Measurements from ENCODE around the gene RELA. TPM values are rescaled to one million over a fixed set of nuclear protein-coding genes. Genes with fewer than 3 reads are reported as not detected.

The RELA gene
- total and polyA plus RNA-seq, 2 experiments from 2014 or later: 38.4 to 67.8 TPM

DNA sequence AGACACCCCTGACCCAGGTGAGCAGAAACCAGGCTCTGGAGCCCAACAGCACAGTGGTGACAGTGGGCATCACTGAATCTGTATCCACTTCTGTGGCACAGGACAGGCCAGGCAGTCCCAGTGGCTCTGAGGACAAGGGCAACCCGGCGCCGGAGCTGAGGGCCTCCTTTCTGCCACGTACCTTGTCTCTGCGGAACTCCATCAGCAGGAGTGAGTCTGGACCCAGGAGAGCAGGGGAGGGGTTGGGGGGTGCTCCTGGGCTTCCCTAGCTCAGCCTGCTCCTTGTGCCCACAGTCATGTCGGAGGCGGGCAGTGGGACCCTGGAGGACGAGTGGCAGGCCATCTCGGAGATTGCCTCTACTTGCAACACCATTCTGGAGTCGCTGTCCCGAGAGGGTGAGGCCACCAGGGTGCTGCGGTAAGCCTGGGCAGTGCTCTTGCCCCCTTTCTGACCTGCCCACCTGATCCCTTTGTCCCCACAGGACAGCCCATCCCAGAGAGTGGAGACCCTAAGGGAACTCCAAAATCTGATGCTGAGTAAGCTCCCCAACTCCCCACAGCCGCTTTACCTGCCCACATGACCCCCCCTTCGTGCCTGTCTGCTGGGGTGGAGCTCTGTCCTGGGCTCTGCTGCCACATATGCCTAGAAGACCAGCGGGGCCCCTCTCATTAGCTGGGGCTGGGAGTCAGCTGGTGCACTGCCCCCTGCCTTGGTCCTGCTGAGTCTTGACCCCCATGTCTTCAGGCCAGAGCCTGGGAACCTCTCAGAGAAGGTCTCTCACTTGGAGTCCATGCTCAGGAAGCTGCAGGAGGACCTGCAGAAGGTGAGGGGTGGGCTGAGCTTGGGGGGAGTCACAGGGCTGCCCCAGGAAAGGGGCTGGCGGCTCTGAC lies 12.8 kb downstream of the RELA start:
- Histone ChIP-seq H3K4me2 (ENCODE audit: unreplicated experiment) (no peak overlapping the region), H3F3A (ENCODE audit: insufficient read depth) (peaks cover 28% of the 10 kb centered on the region), H3K27ac (no peak overlapping the region), H4K20me1 (ENCODE audit: insufficient read depth) (no peaks in the 10 kb centered on the region), H3K36me3 (ENCODE audit: low read depth) (peaks cover 5% of the 10 kb centered on the region; the same call in 1 of the 2 replicates), H3K9ac (no peak overlapping the region), H3K27me3 (replicated peaks; ENCODE audit: insufficient read depth) (no peaks in the 10 kb centered on the region), H3K9me3 (ENCODE audit: low read depth) (no peaks in the 10 kb centered on the region), H3K4me1 (ENCODE audit: insufficient read depth) (peaks cover 10% of the 10 kb centered on the region), H2AFZ (no peak overlapping the region), H3K4me3 (no peak overlapping the region), H3K79me2 (ENCODE audit: insufficient read depth) (no peaks in the 10 kb centered on the region; the same call in 1 of the 2 replicates), H3K9me2 (ENCODE audit: insufficient read depth) (no peaks in the 10 kb centered on the region)
- TF ChIP-seq EZH2 (IDR thresholded peaks at IDR 0.05; ENCODE audit: insufficient read depth, poor library complexity, severe bottlenecking) (no peak), EZH2phosphoT487 (IDR thresholded peaks at IDR 0.05; ENCODE audit: insufficient read depth, low read depth) (no peak)
- in situ Hi-C loops (cut with MboI): no loop called here
- 92 to 96% methylated on average over 16 of the region's 16 CpGs for WGBS, 2 experiments (ENCODE audit: low coverage in 1 of 2, low lambda C conversion rate in 2 of 2, missing lambda C conversion rate in 2 of 2)
- DNase-seq: no peak

DNA sequence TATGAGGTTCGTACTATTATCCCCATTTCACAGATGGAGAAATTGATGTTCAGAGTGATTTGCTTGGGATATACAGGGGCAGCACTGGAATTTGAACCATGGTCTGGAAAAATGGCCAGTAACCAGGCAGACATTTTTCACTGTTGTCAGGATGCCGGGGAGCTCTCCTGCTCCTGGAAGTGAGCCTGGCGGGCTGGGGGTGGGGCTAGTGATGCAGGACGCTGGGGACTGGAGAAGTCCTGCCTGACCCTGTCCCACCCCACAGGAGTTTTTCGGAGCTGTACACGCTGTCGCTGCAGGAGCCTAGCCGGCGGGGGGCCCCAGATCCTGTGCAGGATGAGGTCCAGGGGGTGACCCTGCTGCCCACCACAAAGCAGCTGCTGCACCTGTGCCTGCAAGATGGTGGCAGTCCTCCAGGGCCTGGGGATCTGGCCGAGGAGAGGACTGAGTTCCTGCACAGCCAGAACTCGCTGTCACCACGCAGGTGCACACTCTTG lies 13.7 kb downstream of the RELA start:
- H2AFZ ChIP-seq: no peak overlapping the region
- H3K9me3 ChIP-seq (ENCODE audit: low read depth): no peaks in the 10 kb centered on the region
- no peak overlapping the region for H3K9ac ChIP-seq
- in situ Hi-C loops (cut with MboI): no loop called here
- H3K4me1 ChIP-seq (ENCODE audit: insufficient read depth): peaks cover 10% of the 10 kb centered on the region
- H3K27ac ChIP-seq: no peak overlapping the region
- no peaks in the 10 kb centered on the region; the same call in 1 of the 2 replicates for H3K79me2 ChIP-seq (ENCODE audit: insufficient read depth)
- H3K4me2 ChIP-seq (ENCODE audit: unreplicated experiment): no peak overlapping the region
- TF ChIP-seq EZH2 (IDR thresholded peaks at IDR 0.05; ENCODE audit: insufficient read depth, poor library complexity, severe bottlenecking) (no peak), EZH2phosphoT487 (IDR thresholded peaks at IDR 0.05; ENCODE audit: insufficient read depth, low read depth) (no peak)
- 85 to 90% methylated on average over 12 of the region's 12 CpGs for WGBS, 2 experiments (ENCODE audit: low coverage in 1 of 2, low lambda C conversion rate in 2 of 2, missing lambda C conversion rate in 2 of 2)
- no peaks in the 10 kb centered on the region for H4K20me1 ChIP-seq (ENCODE audit: insufficient read depth)
- DNase-seq: no peak
- H3K4me3 ChIP-seq: no peak overlapping the region
- H3F3A ChIP-seq (ENCODE audit: insufficient read depth): peaks cover 23% of the 10 kb centered on the region
- H3K9me2 ChIP-seq (ENCODE audit: insufficient read depth): no peaks in the 10 kb centered on the region
- peaks cover 5% of the 10 kb centered on the region; the same call in 1 of the 2 replicates for H3K36me3 ChIP-seq (ENCODE audit: low read depth)
- H3K27me3 ChIP-seq (replicated peaks; ENCODE audit: insufficient read depth): no peaks in the 10 kb centered on the region

DNA sequence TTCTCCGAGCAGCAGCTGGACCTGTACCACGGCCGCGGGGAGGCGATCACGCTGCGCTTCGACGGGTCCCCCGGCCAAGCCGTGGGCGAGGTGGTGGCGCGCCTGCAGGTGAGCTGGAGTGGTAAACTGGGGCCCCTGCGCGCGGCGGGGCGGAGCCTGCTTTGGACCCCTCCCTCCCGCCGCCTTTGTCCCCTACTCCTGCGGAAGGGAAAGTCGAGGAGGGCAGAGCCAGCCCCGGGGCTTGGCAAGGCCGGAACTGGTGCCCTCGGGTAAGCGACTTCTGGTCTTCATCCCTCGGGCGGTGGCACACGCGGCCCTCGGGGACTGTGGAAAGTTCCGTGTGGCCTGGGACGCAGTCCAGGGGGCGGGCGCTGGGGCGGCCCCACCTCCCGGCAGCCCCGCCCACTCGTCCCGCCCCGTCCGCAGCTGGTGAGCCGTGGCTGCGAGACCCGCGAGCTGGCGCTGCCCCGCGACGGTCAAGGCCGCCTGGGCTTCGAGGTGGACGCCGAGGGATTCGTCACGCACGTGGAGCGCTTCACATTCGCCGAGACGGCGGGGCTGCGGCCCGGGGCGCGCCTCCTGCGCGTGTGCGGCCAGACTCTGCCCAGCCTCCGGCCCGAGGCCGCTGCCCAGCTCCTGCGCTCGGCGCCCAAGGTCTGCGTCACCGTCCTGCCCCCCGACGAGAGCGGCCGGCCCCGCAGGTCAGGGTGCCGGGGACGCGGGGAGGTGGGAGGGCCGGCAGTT lies 15.6 kb downstream of the RELA start:
- Histone ChIP-seq H3K27me3 (replicated peaks; ENCODE audit: insufficient read depth) (no peaks in the 10 kb centered on the region), H3K36me3 (ENCODE audit: low read depth) (no peaks in the 10 kb centered on the region), H3K79me2 (ENCODE audit: insufficient read depth) (no peaks in the 10 kb centered on the region), H3K4me3 (peak overlapping the region; percentile 44), H2AFZ (peak overlapping the region; percentile 58; the same call in 1 of the 2 replicates), H3K4me1 (ENCODE audit: insufficient read depth) (no peaks in the 10 kb centered on the region), H3K9me3 (ENCODE audit: low read depth) (no peaks in the 10 kb centered on the region), H3K27ac (no peak overlapping the region), H3F3A (ENCODE audit: insufficient read depth) (peaks cover 10% of the 10 kb centered on the region), H4K20me1 (ENCODE audit: insufficient read depth) (no peaks in the 10 kb centered on the region), H3K4me2 (ENCODE audit: unreplicated experiment) (peak overlapping the region; percentile 39), H3K9me2 (ENCODE audit: insufficient read depth) (no peaks in the 10 kb centered on the region), H3K9ac (no peak overlapping the region)
- TF ChIP-seq EZH2phosphoT487 (IDR thresholded peaks at IDR 0.05; ENCODE audit: insufficient read depth, low read depth): no peak
- no peak for TF ChIP-seq EZH2 (IDR thresholded peaks at IDR 0.05; ENCODE audit: insufficient read depth, poor library complexity, severe bottlenecking)
- 25 to 32% methylated on average over 55 to 87 of the region's 87 CpGs for WGBS, 2 experiments (ENCODE audit: low coverage in 1 of 2, low lambda C conversion rate in 2 of 2, missing lambda C conversion rate in 2 of 2)
- in situ Hi-C loops (cut with MboI): no loop called here
- peak; percentile 57 for DNase-seq

DNA sequence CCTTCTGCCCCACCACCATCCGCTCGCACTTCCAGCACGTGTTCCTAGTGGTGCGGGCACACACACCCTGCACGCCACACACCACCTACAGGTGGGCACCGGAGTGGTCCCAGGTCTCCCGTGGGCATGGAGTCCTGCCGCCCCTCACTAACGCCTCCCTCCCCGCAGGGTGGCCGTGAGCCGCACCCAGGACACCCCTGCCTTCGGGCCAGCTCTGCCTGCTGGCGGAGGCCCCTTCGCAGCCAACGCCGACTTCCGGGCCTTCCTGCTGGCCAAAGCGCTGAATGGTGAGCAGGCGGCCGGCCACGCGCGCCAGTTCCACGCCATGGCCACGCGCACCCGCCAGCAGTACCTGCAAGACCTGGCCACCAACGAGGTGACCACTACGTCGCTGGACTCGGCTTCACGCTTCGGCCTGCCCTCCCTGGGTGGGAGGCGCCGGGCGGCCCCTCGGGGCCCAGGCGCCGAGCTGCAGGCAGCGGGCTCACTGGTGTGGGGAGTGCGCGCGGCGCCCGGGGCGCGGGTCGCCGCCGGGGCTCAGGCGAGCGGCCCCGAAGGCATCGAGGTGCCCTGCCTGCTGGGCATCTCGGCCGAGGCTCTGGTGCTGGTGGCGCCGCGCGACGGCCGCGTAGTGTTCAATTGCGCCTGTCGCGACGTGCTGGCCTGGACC lies 16.3 kb downstream of the RELA start:
- H2AFZ ChIP-seq: no peak overlapping the region
- H3K4me1 ChIP-seq (ENCODE audit: insufficient read depth): no peaks in the 10 kb centered on the region
- H3K4me3 ChIP-seq: no peak overlapping the region
- no peaks in the 10 kb centered on the region for H3K79me2 ChIP-seq (ENCODE audit: insufficient read depth)
- no peaks in the 10 kb centered on the region for H4K20me1 ChIP-seq (ENCODE audit: insufficient read depth)
- H3K9ac ChIP-seq: no peak overlapping the region
- H3F3A ChIP-seq (ENCODE audit: insufficient read depth): peaks cover 3% of the 10 kb centered on the region
- H3K27me3 ChIP-seq (replicated peaks; ENCODE audit: insufficient read depth): no peaks in the 10 kb centered on the region
- H3K36me3 ChIP-seq (ENCODE audit: low read depth): no peaks in the 10 kb centered on the region
- H3K4me2 ChIP-seq (ENCODE audit: unreplicated experiment): no peak overlapping the region
- no peak for DNase-seq
- in situ Hi-C loops (cut with MboI): no loop called here
- TF ChIP-seq EZH2phosphoT487 (IDR thresholded peaks at IDR 0.05; ENCODE audit: insufficient read depth, low read depth): no peak
- no peak for TF ChIP-seq EZH2 (IDR thresholded peaks at IDR 0.05; ENCODE audit: insufficient read depth, poor library complexity, severe bottlenecking)
- H3K27ac ChIP-seq: no peak overlapping the region
- no peaks in the 10 kb centered on the region for H3K9me2 ChIP-seq (ENCODE audit: insufficient read depth)
- WGBS, 2 experiments (ENCODE audit: low coverage in 1 of 2, low lambda C conversion rate in 2 of 2, missing lambda C conversion rate in 2 of 2): 90 to 93% methylated on average over 42 to 57 of the region's 68 CpGs
- H3K9me3 ChIP-seq (ENCODE audit: low read depth): no peaks in the 10 kb centered on the region

Data from GM23248 (cell line).